Umbilical cord (tissue), 2 donors: ENCODE data around the gene KIRREL1. TPM values are rescaled to one million over a fixed set of nuclear protein-coding genes. Genes with fewer than 3 reads are reported as not detected.

ENCODE experiments used
- DNase-seq: peaks from one replicate; pipeline ENCODE4 v3.0.0-alpha.2; 2015; ENCODE audit warnings: low spot score
- total RNA-seq: library from RNA; depleted of rRNA; stranded (reverse); fragments of >200 nt; gene quantifications from one replicate; pipeline ENCODE4 v1.2.3, GENCODE V29; 2014; ENCODE audit warnings: low replicate concordance; ENCODE audit not compliant: insufficient read depth

The KIRREL1 gene
- total RNA-seq, 1 donor from 2014 or later, result 89.1 TPM

GRCh38 chr1:158028969-158029368 lies 35.5 kb downstream of the KIRREL1 start:
- no peak for DNase-seq

- DNase-seq, result no peak
Observed at GRCh38 chr1:158035014-158035413, 41.6 kb downstream of the KIRREL1 start.

- no peak for DNase-seq
Observed at GRCh38 chr1:158035976-158036583, 42.6 kb downstream of the KIRREL1 start.

- no peak for DNase-seq
Observed at GRCh38 chr1:158037008-158037865, 43.8 kb downstream of the KIRREL1 start.

- DNase-seq, result no peak
Observed at GRCh38 chr1:158037866-158038359, 44.5 kb downstream of the KIRREL1 start.

DNA sequence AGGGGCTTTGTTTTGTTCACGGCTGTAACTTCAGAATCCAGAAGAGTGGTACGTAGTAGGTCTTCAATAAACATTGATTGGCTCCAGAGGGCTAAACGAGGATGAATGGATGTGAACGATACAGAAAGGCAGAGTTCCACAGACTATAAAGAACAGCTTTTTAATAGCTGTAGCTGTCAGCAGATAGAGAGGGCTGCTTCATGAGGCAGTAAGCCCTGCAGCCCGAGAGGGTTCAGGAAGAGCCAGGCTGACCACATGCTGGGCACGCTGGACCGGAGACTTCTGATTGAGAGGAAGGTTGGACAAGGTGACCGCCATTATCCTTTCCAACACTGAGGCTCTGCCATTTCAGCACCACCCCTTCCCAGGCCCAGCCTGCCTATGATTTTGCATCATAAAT lies 45.3 kb downstream of the KIRREL1 start:
- no peak for DNase-seq

DNA sequence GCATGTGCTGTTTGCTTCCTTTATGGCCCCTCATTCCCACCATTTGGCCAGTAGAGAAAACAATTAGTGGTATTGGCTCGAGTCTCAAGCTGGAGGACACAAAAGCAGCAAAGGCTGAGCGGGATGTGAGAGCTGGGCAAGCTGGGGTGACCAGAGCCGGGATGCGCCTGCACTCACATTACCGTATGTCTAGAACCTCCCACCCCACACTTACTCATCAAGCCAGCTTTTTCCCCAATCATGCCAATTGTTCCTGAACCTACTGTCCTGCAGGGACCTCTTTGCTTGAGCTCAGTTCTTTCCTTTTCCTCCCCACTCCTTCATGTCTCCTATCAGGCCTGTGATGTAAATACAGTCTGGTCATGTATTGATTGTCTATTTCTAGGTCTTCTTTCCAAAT lies 45.9 kb downstream of the KIRREL1 start:
- no peak for DNase-seq

DNA sequence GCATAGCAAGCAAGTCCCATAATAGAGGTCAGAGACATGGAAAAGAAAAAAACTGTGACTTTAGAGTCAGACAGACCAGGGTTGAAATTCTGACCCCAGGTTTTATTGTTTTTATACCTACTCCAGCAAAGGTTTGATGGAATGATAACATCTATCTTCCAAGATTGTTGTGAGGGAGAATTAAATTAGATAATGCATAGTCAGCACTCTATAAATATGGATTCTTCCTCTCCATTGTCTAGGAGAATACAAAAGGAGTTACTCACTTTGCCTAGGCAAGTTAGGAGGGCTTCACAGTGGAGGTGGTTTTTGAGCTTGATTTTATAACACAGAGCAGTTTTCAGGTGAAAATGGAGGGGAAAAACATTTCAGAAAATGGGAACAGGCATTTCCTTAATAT lies 46.9 kb downstream of the KIRREL1 start:
- DNase-seq, result no peak

- DNase-seq, result peak; percentile 72
Observed at GRCh38 chr1:158043232-158043631, 49.8 kb downstream of the KIRREL1 start.

GRCh38 chr1:158045639-158046038 lies 52.2 kb downstream of the KIRREL1 start:
- peak; percentile 73 for DNase-seq

GRCh38 chr1:158046715-158047510 lies 53.5 kb downstream of the KIRREL1 start:
- DNase-seq, result no peak

- no peak for DNase-seq
Observed at GRCh38 chr1:158048371-158049067, 55.1 kb downstream of the KIRREL1 start.

GRCh38 chr1:158049853-158050252 lies 56.4 kb downstream of the KIRREL1 start:
- peak; percentile 73 for DNase-seq

DNA sequence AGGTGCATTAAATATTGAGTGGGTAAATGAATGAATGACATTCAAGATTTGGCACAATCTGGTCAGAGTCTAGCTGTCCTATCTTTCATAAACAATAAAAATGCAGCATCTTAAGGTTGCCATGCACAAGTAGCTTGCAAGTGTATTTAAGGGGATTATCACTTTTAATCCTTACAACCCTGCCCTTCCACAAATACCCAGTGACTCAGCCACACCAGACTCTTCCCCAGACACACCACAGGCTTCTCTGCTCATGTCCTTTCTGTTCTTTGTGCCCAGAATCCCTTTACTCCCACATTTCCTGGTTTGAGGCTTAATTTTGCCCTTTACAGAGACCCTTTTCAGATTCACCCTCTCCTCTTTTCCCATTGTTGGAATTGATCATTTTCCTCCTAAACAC lies 59.8 kb downstream of the KIRREL1 start:
- DNase-seq, result no peak

- no peak for DNase-seq
Observed at GRCh38 chr1:158054721-158055120, 61.3 kb downstream of the KIRREL1 start.

DNA sequence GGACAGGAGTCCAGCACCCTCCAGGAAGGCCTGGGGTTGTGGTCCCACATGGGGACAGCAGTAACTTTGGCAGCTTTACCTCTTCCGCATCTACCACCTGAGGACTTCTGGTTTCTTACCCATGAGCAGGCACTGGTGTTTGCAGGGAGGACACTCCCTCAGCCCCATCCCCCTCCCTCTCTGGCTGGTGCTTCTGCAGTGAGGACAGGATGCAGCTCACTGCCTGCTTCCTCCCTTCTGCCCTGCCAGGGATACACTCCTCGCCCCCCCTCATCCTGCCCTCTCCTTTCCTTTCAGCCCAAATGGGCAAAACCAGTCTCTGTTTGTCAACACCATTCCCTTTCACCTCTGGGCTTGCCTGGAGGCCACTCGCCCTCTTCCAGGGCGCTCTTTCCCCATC lies 62.4 kb downstream of the KIRREL1 start:
- DNase-seq, result no peak

- no peak for DNase-seq
Observed at GRCh38 chr1:158056498-158056897, 63.1 kb downstream of the KIRREL1 start.

- no peak for DNase-seq
Observed at GRCh38 chr1:158058237-158058985, 65.0 kb downstream of the KIRREL1 start.

DNA sequence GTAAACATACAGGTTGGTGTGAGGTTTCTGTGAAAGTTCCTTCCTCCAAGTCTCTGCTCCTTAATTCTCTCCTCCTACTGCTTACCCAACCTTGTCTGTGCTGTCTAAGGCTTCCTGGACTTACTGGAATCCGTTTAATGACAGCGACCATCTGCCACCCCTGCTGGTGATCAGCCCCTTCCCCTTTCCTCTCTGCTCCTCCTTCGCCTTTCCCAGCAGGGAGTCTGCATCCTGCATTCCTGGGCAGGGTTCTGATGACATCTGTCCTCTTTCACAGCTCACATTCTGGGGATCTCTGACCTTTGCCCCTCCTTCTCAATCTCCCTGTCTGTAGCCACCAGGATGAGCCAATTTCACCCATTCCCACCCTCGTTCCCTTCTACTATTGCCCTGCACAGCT lies 66.5 kb downstream of the KIRREL1 start:
- no peak for DNase-seq

DNA sequence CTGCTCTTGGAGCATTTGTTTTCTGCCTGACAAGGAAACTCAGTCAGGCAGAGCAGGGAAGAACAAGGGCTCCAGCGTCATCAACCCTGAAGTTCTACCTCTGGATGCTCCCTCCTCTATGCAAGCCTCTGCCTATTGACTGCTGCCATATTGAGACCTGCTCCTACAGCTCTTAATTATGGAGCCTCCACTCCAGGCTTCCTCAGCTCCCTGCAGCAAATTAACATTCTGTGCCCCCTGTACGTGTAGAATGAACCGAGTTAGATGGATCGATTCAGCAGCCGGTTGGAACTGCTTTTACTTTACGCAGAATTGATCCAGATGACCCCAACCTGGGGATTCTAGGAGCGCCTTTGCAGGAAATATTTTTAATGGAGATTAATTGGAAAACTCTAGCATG lies 68.7 kb downstream of the KIRREL1 start:
- no peak for DNase-seq

DNA sequence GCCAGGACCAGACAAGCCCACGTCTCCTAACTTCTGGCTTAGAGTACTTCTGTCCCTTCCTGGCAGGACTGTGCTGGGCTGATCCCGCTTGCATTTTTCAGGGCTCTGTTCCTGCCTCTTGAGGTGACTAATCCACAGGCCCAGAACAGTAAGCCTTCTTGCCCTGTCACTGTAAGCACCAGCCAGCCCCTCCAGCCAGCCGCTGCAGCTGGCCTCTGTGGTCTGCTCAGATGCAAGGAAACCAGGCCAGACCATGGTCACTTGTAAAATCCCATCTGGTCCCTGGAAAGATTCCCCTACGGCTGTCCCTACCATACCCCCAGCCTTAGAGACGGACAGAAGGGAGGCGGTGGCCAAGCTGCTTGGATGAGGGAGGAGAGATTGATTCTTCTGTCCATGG lies 74.2 kb downstream of the KIRREL1 start:
- no peak for DNase-seq
